B cell (primary cell): Measurements from ENCODE around the gene MAN2A1.

ENCODE experiments used
- EZH2 ChIP-seq: IDR thresholded peaks from 2 replicates; pipeline ENCODE4 v1.6.1; 2012; ENCODE audit warnings: borderline replicate concordance, low read depth, mild to moderate bottlenecking, moderate library complexity, low read length; ENCODE audit not compliant: insufficient read depth, poor library complexity, severe bottlenecking
- TF ChIP-seq, protein P1 (sequence below): fragments of 200-600 bp; IDR thresholded peaks from one replicate; pipeline ENCODE4 v1.8.0; 2022; ENCODE audit warnings: antibody characterized with exemption, mild to moderate bottlenecking

GRCh38 chr5:109849478-109850088, 159.9 kb downstream of the MAN2A1 start:
- TF ChIP-seq, protein P1, sequence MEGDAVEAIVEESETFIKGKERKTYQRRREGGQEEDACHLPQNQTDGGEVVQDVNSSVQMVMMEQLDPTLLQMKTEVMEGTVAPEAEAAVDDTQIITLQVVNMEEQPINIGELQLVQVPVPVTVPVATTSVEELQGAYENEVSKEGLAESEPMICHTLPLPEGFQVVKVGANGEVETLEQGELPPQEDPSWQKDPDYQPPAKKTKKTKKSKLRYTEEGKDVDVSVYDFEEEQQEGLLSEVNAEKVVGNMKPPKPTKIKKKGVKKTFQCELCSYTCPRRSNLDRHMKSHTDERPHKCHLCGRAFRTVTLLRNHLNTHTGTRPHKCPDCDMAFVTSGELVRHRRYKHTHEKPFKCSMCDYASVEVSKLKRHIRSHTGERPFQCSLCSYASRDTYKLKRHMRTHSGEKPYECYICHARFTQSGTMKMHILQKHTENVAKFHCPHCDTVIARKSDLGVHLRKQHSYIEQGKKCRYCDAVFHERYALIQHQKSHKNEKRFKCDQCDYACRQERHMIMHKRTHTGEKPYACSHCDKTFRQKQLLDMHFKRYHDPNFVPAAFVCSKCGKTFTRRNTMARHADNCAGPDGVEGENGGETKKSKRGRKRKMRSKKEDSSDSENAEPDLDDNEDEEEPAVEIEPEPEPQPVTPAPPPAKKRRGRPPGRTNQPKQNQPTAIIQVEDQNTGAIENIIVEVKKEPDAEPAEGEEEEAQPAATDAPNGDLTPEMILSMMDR: no peak
- TF ChIP-seq EZH2: no peak
